Effector memory CD4-positive, alpha-beta T cell (primary cell): ENCODE data around the gene CDH13.

Experiments
- DNase-seq, 3 donors: peaks; one replicate each; pipeline ENCODE4 v3.0.0-alpha.2; 2020
- H3K27ac ChIP-seq: 2 replicates; pipeline ENCODE4 v1.7.0; 2013; ENCODE audit warnings: mild to moderate bottlenecking, low read length, moderate library complexity; ENCODE audit not compliant: insufficient read depth, poor library complexity, severe bottlenecking
- H3K27me3 ChIP-seq: replicated peaks from 2 replicates; pipeline ENCODE4 v1.7.0; 2013; ENCODE audit warnings: mild to moderate bottlenecking, low read length; ENCODE audit not compliant: insufficient read depth, control insufficient read depth, poor library complexity, severe bottlenecking
- H3K36me3 ChIP-seq: 2 replicates; pipeline ENCODE4 v1.7.0; 2013; ENCODE audit warnings: mild to moderate bottlenecking, low read length, moderate library complexity; ENCODE audit not compliant: control insufficient read depth, insufficient read depth
- H3K4me1 ChIP-seq: 2 replicates; pipeline ENCODE4 v1.7.0; 2013; ENCODE audit warnings: low read length, mild to moderate bottlenecking; ENCODE audit not compliant: control insufficient read depth, insufficient read depth, poor library complexity, severe bottlenecking
- H3K4me3 ChIP-seq: 2 replicates; pipeline ENCODE4 v1.7.0; 2013; ENCODE audit warnings: low read length, low read depth, mild to moderate bottlenecking; ENCODE audit not compliant: insufficient read depth, poor library complexity, severe bottlenecking
- H3K9me3 ChIP-seq: 2 replicates; pipeline ENCODE4 v1.7.0; 2013; ENCODE audit warnings: mild to moderate bottlenecking, low read length, moderate library complexity; ENCODE audit not compliant: control insufficient read depth

CDH13 gene

DNA sequence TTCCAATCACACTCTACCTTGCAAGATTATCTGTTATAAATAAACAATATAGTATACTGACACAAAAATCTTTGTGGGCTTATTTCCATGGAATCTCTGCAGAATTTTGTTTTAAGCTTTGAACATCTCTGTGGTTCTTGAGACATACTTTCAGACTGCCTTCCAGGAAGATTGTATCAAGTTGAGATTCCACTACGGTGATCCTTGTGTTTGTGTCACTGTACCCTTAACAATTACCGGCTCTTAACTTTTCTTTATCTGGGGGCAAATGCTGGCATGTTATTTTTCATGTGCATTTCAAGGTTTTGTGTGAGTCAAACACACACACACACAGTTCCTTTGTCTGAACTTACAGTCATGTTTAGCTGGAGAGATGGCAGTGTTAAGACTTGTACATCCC is 708.3 kb downstream of the CDH13 start:
- Histone ChIP-seq H3K4me1 (no peaks in the 10 kb centered on the region), H3K36me3 (no peaks in the 10 kb centered on the region), H3K4me3 (no peak overlapping the region), H3K27me3 (no peaks in the 10 kb centered on the region), H3K9me3 (no peaks in the 10 kb centered on the region), H3K27ac (no peak overlapping the region)
- no peak for DNase-seq

DNA sequence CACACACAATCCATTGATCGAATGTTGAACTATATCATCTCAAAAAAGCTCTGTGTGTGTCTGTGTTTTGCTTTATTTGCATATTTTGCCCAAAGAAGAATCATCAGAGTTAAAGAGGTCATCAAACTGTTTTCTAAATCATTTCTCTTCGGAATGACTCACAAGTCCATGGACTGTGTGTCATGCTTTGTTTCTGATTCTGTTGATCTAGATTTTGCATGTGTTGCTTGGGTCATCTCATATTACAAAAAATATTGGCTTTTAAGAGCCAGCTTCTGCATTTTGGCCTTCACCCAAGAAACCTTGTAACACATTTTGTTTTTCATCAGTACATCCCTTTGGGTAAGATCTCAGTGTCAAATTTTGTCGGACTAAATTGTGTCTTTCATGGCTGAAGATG is 709.8 kb downstream of the CDH13 start:
- H3K27me3 ChIP-seq = no peaks in the 10 kb centered on the region
- DNase-seq = no peak
- no peak overlapping the region for H3K4me3 ChIP-seq
- no peaks in the 10 kb centered on the region for H3K36me3 ChIP-seq
- H3K27ac ChIP-seq = no peak overlapping the region
- no peaks in the 10 kb centered on the region for H3K9me3 ChIP-seq
- H3K4me1 ChIP-seq = no peaks in the 10 kb centered on the region

- H3K4me1 ChIP-seq = no peaks in the 10 kb centered on the region
These were observed 711.4 kb downstream of the CDH13 start for GRCh38 chr16:83338138-83338537.

GRCh38 chr16:83338941-83339340 is 712.2 kb downstream of the CDH13 start:
- Histone ChIP-seq H3K4me1 (no peaks in the 10 kb centered on the region), H3K9me3 (no peaks in the 10 kb centered on the region), H3K36me3 (no peaks in the 10 kb centered on the region), H3K4me3 (no peak overlapping the region), H3K27ac (no peak overlapping the region), H3K27me3 (no peaks in the 10 kb centered on the region)
- DNase-seq = no peak

More at GRCh38 chr16:83338138-83338537, 711.4 kb downstream of the CDH13 start:
- H3K36me3 ChIP-seq = no peaks in the 10 kb centered on the region
- H3K27ac ChIP-seq = no peak overlapping the region
- no peak overlapping the region for H3K4me3 ChIP-seq
- H3K9me3 ChIP-seq = no peaks in the 10 kb centered on the region
- no peak for DNase-seq
- no peaks in the 10 kb centered on the region for H3K27me3 ChIP-seq

- no peak for DNase-seq
- Histone ChIP-seq H3K27ac (no peak overlapping the region), H3K4me1 (no peaks in the 10 kb centered on the region), H3K9me3 (no peaks in the 10 kb centered on the region), H3K27me3 (no peaks in the 10 kb centered on the region), H3K36me3 (no peaks in the 10 kb centered on the region), H3K4me3 (no peak overlapping the region)
These were observed 717.2 kb downstream of the CDH13 start for GRCh38 chr16:83343935-83344366.

- no peak for DNase-seq
- Histone ChIP-seq H3K27ac (no peak overlapping the region), H3K9me3 (no peaks in the 10 kb centered on the region), H3K4me3 (no peak overlapping the region), H3K4me1 (no peaks in the 10 kb centered on the region), H3K36me3 (no peaks in the 10 kb centered on the region), H3K27me3 (no peaks in the 10 kb centered on the region)
These were observed 719.3 kb downstream of the CDH13 start for GRCh38 chr16:83345846-83346640.

DNA sequence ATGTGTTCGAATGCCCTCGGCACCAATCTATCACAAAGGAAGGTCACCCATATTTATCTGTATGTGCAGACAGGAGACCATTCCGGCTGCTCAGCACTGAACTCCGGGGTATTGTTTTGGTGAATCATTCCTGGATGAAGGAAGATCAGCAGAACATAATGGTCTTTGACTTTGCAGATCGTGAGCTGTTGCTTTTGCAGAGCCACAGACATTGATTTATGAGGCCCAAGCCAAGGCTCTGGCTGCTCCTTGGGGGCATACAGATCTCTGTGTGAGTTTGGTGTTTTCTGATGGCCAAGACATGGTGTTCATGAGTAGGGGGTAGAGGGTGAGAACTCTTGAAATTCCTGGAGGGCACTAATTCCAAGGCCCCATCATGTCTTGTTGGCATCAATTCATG is 722.2 kb downstream of the CDH13 start:
- Histone ChIP-seq H3K9me3 (no peaks in the 10 kb centered on the region), H3K27me3 (no peaks in the 10 kb centered on the region), H3K4me3 (no peak overlapping the region), H3K27ac (no peak overlapping the region), H3K36me3 (no peaks in the 10 kb centered on the region), H3K4me1 (no peaks in the 10 kb centered on the region)
- DNase-seq = no peak

- Histone ChIP-seq H3K27ac (no peak overlapping the region), H3K9me3 (no peaks in the 10 kb centered on the region), H3K36me3 (no peaks in the 10 kb centered on the region), H3K4me1 (no peaks in the 10 kb centered on the region), H3K27me3 (no peaks in the 10 kb centered on the region), H3K4me3 (no peak overlapping the region)
- no peak for DNase-seq
These were observed 723.7 kb downstream of the CDH13 start for GRCh38 chr16:83350481-83350880.

DNA sequence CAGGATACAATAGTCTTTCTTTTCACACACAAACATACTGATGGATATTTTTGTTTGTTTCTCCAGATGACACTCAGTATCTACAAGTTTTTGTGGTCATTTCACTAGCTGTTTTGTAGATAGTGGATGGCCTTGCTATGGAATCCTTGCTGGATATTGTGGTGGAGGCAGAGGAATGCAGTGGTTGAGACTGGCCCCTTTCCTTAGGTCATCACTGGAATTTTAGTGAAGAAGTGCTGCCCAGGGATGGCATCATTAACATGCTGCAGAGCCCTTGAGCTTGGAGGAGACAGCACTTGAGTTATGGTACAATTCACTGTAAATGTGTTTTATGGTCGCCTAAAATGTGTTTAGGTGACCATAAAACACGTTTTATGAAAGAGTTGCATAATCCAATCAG is 725.1 kb downstream of the CDH13 start:
- no peaks in the 10 kb centered on the region for H3K9me3 ChIP-seq
- DNase-seq = no peak

DNA sequence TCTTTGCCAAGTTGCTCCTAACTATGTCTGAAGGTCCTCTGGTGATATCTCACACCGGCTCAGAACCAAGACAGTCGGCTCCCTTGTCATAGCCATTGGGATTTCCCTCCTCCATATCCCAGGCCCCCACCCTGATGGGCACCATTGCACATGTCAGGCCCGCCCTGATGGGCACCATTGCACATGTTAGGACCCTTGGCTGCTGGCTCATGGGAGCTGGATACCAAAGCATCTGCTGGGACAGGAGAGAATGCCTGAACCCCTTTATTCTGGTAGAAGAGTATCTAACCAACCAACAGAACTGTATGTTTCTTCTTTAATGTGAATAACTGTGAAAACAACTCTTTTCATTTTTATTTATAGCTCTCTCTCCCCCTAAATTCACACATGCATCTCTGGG is 726.5 kb downstream of the CDH13 start:
- no peak for DNase-seq
- H3K27me3 ChIP-seq = no peaks in the 10 kb centered on the region
- no peaks in the 10 kb centered on the region for H3K9me3 ChIP-seq
- H3K36me3 ChIP-seq = no peaks in the 10 kb centered on the region
- no peak overlapping the region for H3K27ac ChIP-seq
- H3K4me1 ChIP-seq = no peaks in the 10 kb centered on the region
- no peak overlapping the region for H3K4me3 ChIP-seq

More for the DNA sequence above, 725.1 kb downstream of the CDH13 start:
- no peaks in the 10 kb centered on the region for H3K4me1 ChIP-seq
- no peaks in the 10 kb centered on the region for H3K27me3 ChIP-seq
- no peak overlapping the region for H3K27ac ChIP-seq
- H3K36me3 ChIP-seq = no peaks in the 10 kb centered on the region
- H3K4me3 ChIP-seq = no peak overlapping the region
